Measurements from ENCODE around the gene HSD11B1.

Gene HSD11B1

DNA sequence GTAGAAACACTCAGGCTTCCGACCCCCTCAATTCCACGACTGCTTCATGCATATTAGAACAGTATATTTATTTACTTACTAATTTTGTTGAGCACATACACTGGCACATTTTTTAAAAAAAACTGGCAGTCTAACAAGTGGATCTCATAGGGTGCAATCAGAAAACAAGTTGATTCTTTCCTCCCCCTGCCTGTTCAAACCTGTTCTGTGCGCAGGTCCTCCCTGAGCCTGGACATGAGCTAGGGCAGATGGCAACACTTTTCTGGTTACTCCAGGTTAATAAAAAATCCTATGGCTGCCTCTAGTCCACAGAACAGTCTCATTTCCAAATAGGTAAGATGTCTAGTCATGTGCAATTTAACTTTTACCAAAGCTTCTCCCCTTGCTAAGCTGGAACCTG, 18.6 kb downstream of the HSD11B1 start:
- TF ChIP-seq, protein P1, sequence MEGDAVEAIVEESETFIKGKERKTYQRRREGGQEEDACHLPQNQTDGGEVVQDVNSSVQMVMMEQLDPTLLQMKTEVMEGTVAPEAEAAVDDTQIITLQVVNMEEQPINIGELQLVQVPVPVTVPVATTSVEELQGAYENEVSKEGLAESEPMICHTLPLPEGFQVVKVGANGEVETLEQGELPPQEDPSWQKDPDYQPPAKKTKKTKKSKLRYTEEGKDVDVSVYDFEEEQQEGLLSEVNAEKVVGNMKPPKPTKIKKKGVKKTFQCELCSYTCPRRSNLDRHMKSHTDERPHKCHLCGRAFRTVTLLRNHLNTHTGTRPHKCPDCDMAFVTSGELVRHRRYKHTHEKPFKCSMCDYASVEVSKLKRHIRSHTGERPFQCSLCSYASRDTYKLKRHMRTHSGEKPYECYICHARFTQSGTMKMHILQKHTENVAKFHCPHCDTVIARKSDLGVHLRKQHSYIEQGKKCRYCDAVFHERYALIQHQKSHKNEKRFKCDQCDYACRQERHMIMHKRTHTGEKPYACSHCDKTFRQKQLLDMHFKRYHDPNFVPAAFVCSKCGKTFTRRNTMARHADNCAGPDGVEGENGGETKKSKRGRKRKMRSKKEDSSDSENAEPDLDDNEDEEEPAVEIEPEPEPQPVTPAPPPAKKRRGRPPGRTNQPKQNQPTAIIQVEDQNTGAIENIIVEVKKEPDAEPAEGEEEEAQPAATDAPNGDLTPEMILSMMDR (IDR thresholded peaks at IDR 0.05), result no peak
- H3K36me3 ChIP-seq, result no peaks in the 10 kb centered on the region

DNA sequence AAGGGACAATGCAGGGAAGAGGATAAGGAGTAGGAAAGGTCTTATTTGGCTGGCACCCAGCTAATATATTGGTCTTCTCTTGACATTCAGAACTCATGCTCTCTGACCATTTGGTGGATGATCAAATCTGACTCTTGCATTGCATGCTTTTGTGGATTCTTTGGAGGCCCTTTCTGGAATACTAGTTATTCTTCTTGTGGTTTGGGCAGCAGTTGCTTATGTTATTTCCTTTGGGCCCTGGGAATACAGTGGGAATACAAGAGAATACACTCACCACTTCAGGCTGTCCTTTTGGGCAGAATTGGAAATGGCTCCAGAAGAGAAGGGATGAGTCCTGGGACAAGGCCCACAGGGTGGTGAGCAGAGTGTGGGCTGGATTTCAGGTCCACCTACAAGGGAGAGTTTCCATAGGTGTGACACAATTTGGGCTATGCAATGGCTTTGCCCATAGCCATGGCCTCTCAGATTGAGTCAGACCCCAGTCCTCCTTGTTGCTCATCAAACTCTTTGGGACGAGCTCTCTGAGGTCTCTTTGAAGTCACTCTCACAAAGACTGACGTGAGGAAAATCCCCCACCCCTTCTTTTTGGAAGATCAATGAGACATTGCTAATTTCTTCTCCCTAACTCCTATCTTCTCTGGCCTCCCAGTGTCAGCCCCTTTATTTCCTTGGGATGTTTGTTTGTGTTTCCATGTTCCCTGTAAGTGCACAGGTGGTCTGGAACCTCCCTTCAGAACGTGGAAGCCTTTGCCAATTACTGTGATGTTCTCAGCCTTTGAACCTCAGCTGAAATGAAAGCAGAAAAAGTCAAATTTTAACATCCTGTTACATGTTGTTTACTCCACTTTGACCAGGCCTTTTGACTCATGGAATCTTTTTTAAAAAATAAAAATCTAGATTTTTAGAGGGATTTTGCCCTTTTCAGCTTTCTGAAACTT, 19.4 kb downstream of the HSD11B1 start:
- no peaks in the 10 kb centered on the region for H3K9me3 ChIP-seq
- H3K4me3 ChIP-seq (ENCODE audit: low read depth in 1 of 2, low read length in 1 of 2), result no peak overlapping the region
- H3K4me1 ChIP-seq (ENCODE audit: control insufficient read depth in 1 of 2, insufficient read depth in 1 of 2, low read depth in 1 of 2, low read length in 1 of 2), result no peaks in the 10 kb centered on the region
- H3K36me3 ChIP-seq, result no peaks in the 10 kb centered on the region
- no peak overlapping the region for H3K27ac ChIP-seq
- TF ChIP-seq, protein P1 (IDR thresholded peaks at IDR 0.05), result no peak
- H3K27me3 ChIP-seq, result no peaks in the 10 kb centered on the region

More for the DNA sequence above, 18.6 kb downstream of the HSD11B1 start:
- H3K27ac ChIP-seq, result no peak overlapping the region
- no peaks in the 10 kb centered on the region for H3K9me3 ChIP-seq
- H3K4me3 ChIP-seq (ENCODE audit: low read depth in 1 of 2, low read length in 1 of 2), result no peak overlapping the region
- H3K27me3 ChIP-seq, result no peaks in the 10 kb centered on the region
- H3K4me1 ChIP-seq (ENCODE audit: control insufficient read depth in 1 of 2, insufficient read depth in 1 of 2, low read depth in 1 of 2, low read length in 1 of 2), result no peaks in the 10 kb centered on the region

DNA sequence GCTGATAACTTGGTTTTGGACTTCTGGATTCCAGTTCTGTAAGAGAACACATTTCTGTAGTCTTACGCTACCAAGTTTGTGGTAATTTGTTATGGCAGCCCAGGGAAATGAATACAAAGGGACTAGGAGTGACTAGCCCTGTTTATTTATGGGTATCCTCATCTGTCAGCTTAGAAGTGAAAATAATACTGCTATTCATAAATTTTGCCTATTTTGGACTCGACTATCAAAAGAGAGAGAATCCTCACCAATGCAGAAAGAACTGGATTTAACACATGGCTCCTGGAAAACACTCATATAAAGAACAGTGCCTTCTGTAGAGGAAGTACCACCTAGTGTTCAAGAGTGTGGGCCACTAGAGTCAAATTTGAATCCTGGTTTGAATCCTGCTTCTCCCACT, 22.6 kb downstream of the HSD11B1 start:
- H3K9me3 ChIP-seq, result no peaks in the 10 kb centered on the region
- H3K27me3 ChIP-seq, result no peaks in the 10 kb centered on the region
- no peak overlapping the region for H3K4me3 ChIP-seq (ENCODE audit: low read depth in 1 of 2, low read length in 1 of 2)

DNA sequence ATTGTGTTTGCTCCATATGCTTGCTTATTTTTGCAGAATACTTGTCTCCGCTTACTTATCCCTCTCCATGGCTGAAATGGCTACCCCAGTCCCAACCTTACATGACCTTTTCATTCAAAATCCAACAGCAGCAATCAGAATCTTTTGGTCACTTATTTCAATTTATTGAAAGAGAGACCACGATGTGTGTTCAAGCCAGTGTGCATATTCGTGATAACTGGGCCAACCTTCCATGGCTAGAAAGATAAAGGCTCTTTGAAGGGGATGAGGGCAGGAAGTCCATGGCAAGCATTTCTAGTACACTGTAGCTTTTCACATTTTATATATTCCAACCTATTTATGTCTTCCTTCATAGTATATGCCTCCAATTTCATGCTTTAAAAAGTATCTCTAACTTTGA, 23.1 kb downstream of the HSD11B1 start:
- no peaks in the 10 kb centered on the region for H3K9me3 ChIP-seq
- TF ChIP-seq, protein P1 (IDR thresholded peaks at IDR 0.05), result no peak
- H3K36me3 ChIP-seq, result no peaks in the 10 kb centered on the region
- H3K27ac ChIP-seq, result no peak overlapping the region
- no peaks in the 10 kb centered on the region for H3K4me1 ChIP-seq (ENCODE audit: control insufficient read depth in 1 of 2, insufficient read depth in 1 of 2, low read depth in 1 of 2, low read length in 1 of 2)
- no peaks in the 10 kb centered on the region for H3K27me3 ChIP-seq
- no peak overlapping the region for H3K4me3 ChIP-seq (ENCODE audit: low read depth in 1 of 2, low read length in 1 of 2)

More for the DNA sequence above, 22.6 kb downstream of the HSD11B1 start:
- Histone ChIP-seq H3K4me1 (ENCODE audit: control insufficient read depth in 1 of 2, insufficient read depth in 1 of 2, low read depth in 1 of 2, low read length in 1 of 2) (no peaks in the 10 kb centered on the region), H3K36me3 (no peaks in the 10 kb centered on the region), H3K27ac (no peak overlapping the region)
- TF ChIP-seq, protein P1 (IDR thresholded peaks at IDR 0.05), result no peak

DNA sequence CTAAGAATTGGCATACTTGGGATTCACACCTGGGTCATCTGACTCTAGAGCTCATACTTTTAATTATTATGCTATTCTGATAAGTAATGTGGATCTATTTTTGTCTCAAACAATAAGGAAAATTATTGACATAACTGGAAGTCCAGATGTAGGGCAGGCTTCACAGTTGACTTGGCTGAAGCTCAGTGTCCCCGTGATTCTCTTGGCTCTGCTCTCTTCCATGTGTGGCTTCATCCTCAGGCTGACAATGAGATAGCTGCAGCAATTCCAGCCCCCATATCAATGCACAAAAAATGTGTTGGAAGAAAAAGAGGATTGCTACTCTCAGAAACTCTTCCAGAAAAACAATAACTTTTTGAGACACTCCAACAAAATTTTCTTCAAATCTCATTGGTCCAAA, 23.8 kb downstream of the HSD11B1 start:
- H3K4me3 ChIP-seq (ENCODE audit: low read depth in 1 of 2, low read length in 1 of 2), result no peak overlapping the region
- H3K27me3 ChIP-seq, result no peaks in the 10 kb centered on the region
- TF ChIP-seq, protein P1 (IDR thresholded peaks at IDR 0.05), result no peak
- H3K4me1 ChIP-seq (ENCODE audit: control insufficient read depth in 1 of 2, insufficient read depth in 1 of 2, low read depth in 1 of 2, low read length in 1 of 2), result no peaks in the 10 kb centered on the region
- no peaks in the 10 kb centered on the region for H3K36me3 ChIP-seq
- no peak overlapping the region for H3K27ac ChIP-seq
- H3K9me3 ChIP-seq, result no peaks in the 10 kb centered on the region

Measured in neutrophil (primary cell).